ENCODE results near the gene TRIM60. TPM values are rescaled to one million over a fixed set of nuclear protein-coding genes. Genes with fewer than 3 reads are reported as not detected.

The TRIM60 gene
- total RNA-seq, 2 experiments from 2014 or later: not detected

- CTCF ChIA-PET (ENCODE audit: unreplicated experiment): no interaction called here
- Histone ChIP-seq H3K4me2 (ENCODE audit: low read length) (no peak overlapping the region), H3K9me3 (ENCODE audit: low read length) (no peaks in the 10 kb centered on the region), H3K9me2 (ENCODE audit: insufficient read depth, low read length) (no peaks in the 10 kb centered on the region), H4K20me1 (ENCODE audit: insufficient read depth, low read length) (no peaks in the 10 kb centered on the region), H3K27ac (ENCODE audit: low read depth, low read length, poor library complexity, severe bottlenecking) (no peak overlapping the region), H2AFZ (ENCODE audit: low read length) (no peak overlapping the region), H3K79me2 (ENCODE audit: insufficient read depth, low read depth, low read length) (no peaks in the 10 kb centered on the region), H3K4me1 (ENCODE audit: insufficient read depth, low read length, poor library complexity, severe bottlenecking) (no peaks in the 10 kb centered on the region), H3K36me3 (ENCODE audit: insufficient read depth, low read length) (no peaks in the 10 kb centered on the region), H3K4me3 (ENCODE audit: low read depth, low read length, poor library complexity, severe bottlenecking) (no peak overlapping the region)
- TF ChIP-seq EZH2phosphoT487 (IDR thresholded peaks at IDR 0.05; ENCODE audit: borderline replicate concordance, low read depth, low read length) (no peak), CTCF (conservative IDR thresholded peaks at IDR 0.05; ENCODE audit: low read length) (no peak)
- POLR2A ChIA-PET: no interaction called here
- BruUV-seq (replicated peaks): no TSS peak
- intact Hi-C loops (cut with micrococcal nuclease; ENCODE audit: unreplicated experiment): no loop called here
- no peak for DNase-seq (ENCODE audit: low spot score)
Measured at GRCh38 chr4:165048170-165048569, 16.4 kb downstream of the TRIM60 start.

DNA sequence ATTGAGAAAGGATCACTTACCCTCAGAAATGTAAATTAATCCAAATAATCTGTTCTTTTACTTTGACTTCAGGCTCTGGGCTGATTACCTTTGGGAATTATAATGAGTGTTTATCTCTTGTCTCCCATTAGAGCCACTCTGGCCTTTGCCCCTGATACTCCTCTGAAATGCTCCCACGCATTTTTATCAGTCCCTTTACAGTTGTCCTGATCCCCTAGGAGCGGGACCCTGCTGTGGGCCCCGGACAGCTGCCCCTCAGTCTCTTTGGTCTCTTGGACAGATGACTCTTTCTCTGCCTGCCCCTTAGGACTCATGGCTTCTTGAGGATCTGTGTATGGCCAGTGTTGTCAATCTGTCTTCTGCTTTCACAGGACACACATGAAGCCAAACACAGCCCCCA is 20.8 kb downstream of the TRIM60 start:
- Histone ChIP-seq H3K4me3 (ENCODE audit: low read depth, low read length, poor library complexity, severe bottlenecking) (no peak overlapping the region), H4K20me1 (ENCODE audit: insufficient read depth, low read length) (no peaks in the 10 kb centered on the region), H3K79me2 (ENCODE audit: insufficient read depth, low read depth, low read length) (no peaks in the 10 kb centered on the region), H3K36me3 (ENCODE audit: insufficient read depth, low read length) (no peaks in the 10 kb centered on the region), H3K27ac (ENCODE audit: low read depth, low read length, poor library complexity, severe bottlenecking) (no peak overlapping the region), H3K4me1 (ENCODE audit: insufficient read depth, low read length, poor library complexity, severe bottlenecking) (no peaks in the 10 kb centered on the region), H3K9me3 (ENCODE audit: low read length) (no peaks in the 10 kb centered on the region), H2AFZ (ENCODE audit: low read length) (no peak overlapping the region), H3K4me2 (ENCODE audit: low read length) (no peak overlapping the region), H3K9me2 (ENCODE audit: insufficient read depth, low read length) (no peaks in the 10 kb centered on the region)
- intact Hi-C loops (cut with micrococcal nuclease; ENCODE audit: unreplicated experiment): no loop called here
- TF ChIP-seq EZH2phosphoT487 (IDR thresholded peaks at IDR 0.05; ENCODE audit: borderline replicate concordance, low read depth, low read length) (no peak), CTCF (conservative IDR thresholded peaks at IDR 0.05; ENCODE audit: low read length) (no peak)
- ChIA-PET CTCF (ENCODE audit: unreplicated experiment) (no interaction called here), POLR2A (no interaction called here)
- DNase-seq (ENCODE audit: low spot score): no peak
- no TSS peak for BruUV-seq (replicated peaks)

GRCh38 chr4:165053645-165054044 is 21.8 kb downstream of the TRIM60 start, which contains the start of gene TRIM75:
Gene TRIM75 (plus strand): TSS chr4:165053866. CDS start chr4:165059148, 5,282 bp downstream.
- no peak for TF ChIP-seq EZH2phosphoT487 (IDR thresholded peaks at IDR 0.05; ENCODE audit: borderline replicate concordance, low read depth, low read length)
- TF ChIP-seq CTCF (conservative IDR thresholded peaks at IDR 0.05; ENCODE audit: low read length): no peak
- no TSS peak for BruUV-seq (replicated peaks)
- Histone ChIP-seq H3K27ac (ENCODE audit: low read depth, low read length, poor library complexity, severe bottlenecking) (no peak within 1 kb of the TSS), H3K4me3 (ENCODE audit: low read depth, low read length, poor library complexity, severe bottlenecking) (no peak within 1 kb of the TSS), H3K9me2 (ENCODE audit: insufficient read depth, low read length) (no peaks in the 10 kb centered on the region), H2AFZ (ENCODE audit: low read length) (no peak within 1 kb of the TSS), H3K9me3 (ENCODE audit: low read length) (no peaks in the 10 kb centered on the region), H3K79me2 (ENCODE audit: insufficient read depth, low read depth, low read length) (no peaks in the 10 kb centered on the region), H3K4me2 (ENCODE audit: low read length) (no peak within 1 kb of the TSS), H3K4me1 (ENCODE audit: insufficient read depth, low read length, poor library complexity, severe bottlenecking) (no peaks in the 10 kb centered on the region), H3K36me3 (ENCODE audit: insufficient read depth, low read length) (no peaks in the 10 kb centered on the region), H4K20me1 (ENCODE audit: insufficient read depth, low read length) (no peaks in the 10 kb centered on the region)
- CTCF ChIA-PET (ENCODE audit: unreplicated experiment): interaction anchor here (0.6 kb wide), 1 partner anchor 39 kb away, joined by 8 read pairs; no protein-coding TSS in a partner anchor
- no peak for DNase-seq (ENCODE audit: low spot score)
- POLR2A ChIA-PET: interaction anchor here (0.6 to 0.7 kb wide), 2 partner anchors 10 to 339 kb away, joined by 3 read pairs; no protein-coding TSS in a partner anchor
- intact Hi-C loops (cut with micrococcal nuclease; ENCODE audit: unreplicated experiment): no loop called here

All from OCI-LY7 (cell line).